ENCODE results near the gene ALG9. TPM values are rescaled to one million over a fixed set of nuclear protein-coding genes. Genes with fewer than 3 reads are reported as not detected.

The ALG9 gene
- total and polyA plus RNA-seq, 7 experiments from 2014 or later = 14.1 to 30.2 (median 27.8) TPM

DNA sequence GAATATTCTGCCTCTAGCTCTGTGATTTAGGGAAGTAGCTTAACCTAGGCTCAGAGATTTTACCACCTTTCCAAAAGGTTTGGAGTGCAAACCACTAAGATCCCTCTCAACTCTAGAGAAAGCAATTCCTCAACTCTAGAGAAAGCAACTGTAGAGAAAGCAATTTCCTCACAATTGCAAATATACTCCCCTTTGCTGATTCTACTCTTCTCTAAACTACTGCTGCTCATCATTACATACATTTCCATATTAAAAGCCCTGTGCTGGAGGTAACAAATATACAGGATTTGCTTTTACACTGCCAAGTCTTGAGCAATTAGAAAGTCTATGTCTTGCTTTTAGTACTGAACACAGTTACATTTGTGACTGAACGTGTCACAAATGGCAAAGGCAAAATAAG, 48.2 kb downstream of the ALG9 start:
- Histone ChIP-seq H3K9me3 (ENCODE audit: control insufficient read depth in 2 of 3, low read length in 3 of 3) (no peaks in the 10 kb centered on the region), H3K27ac (ENCODE audit: low read depth, low read length) (no peak overlapping the region), H3K36me3 (ENCODE audit: control insufficient read depth in 2 of 3, insufficient read depth in 3 of 3, low read length in 3 of 3) (peaks cover 0 to 10% (median 0%) of the 10 kb centered on the region in 3 experiments), H3K27me3 (ENCODE audit: control insufficient read depth in 2 of 2, insufficient read depth in 2 of 2, low read length in 2 of 2) (no peaks in the 10 kb centered on the region), H3K4me1 (ENCODE audit: control insufficient read depth in 2 of 2, insufficient read depth in 2 of 2, low read length in 2 of 2) (no peaks in the 10 kb centered on the region), H3K4me3 (ENCODE audit: low read length) (no peak overlapping the region)
- no peak overlapping the region for H3K27ac Mint-ChIP-seq
- POLR2A ChIA-PET = interaction anchor here (0.5 kb wide), 1 partner anchor 13 kb away, joined by 3 read pairs; no protein-coding TSS in a partner anchor
- DNase-seq = no peak
- no peaks in the 10 kb centered on the region for H3K27me3 Mint-ChIP-seq
- peaks cover 0 to 13% (median 0%) of the 10 kb centered on the region in 7 donors for H3K4me1 Mint-ChIP-seq
- H3K9me3 Mint-ChIP-seq = no peaks in the 10 kb centered on the region
- intact Hi-C loops (cut with micrococcal nuclease) = no loop called here
- peaks cover 7 to 41% (median 25%) of the 10 kb centered on the region in 5 donors for H3K36me3 Mint-ChIP-seq
- no peak overlapping the region for H3K4me3 Mint-ChIP-seq
- no peak for ATAC-seq
- CTCF ChIA-PET = interaction anchor here (0.6 kb wide), 1 partner anchor 339 kb away, joined by 3 read pairs; no protein-coding TSS in a partner anchor

GRCh38 chr11:111819829-111820237, 51.5 kb downstream of the ALG9 start:
- Mint-ChIP-seq H3K4me1 (peaks cover 0 to 6% (median 0%) of the 10 kb centered on the region in 7 donors), H3K9me3 (no peaks in the 10 kb centered on the region), H3K4me3 (no peak overlapping the region), H3K27me3 (no peaks in the 10 kb centered on the region), H3K27ac (no peak overlapping the region), H3K36me3 (peaks cover 9 to 44% (median 22%) of the 10 kb centered on the region in 5 donors)
- CTCF ChIA-PET = no interaction called here
- no peaks in the 10 kb centered on the region for H3K4me1 ChIP-seq (ENCODE audit: control insufficient read depth in 2 of 2, insufficient read depth in 2 of 2, low read length in 2 of 2)
- H3K27me3 ChIP-seq (ENCODE audit: control insufficient read depth in 2 of 2, insufficient read depth in 2 of 2, low read length in 2 of 2) = no peaks in the 10 kb centered on the region
- POLR2A ChIA-PET = no interaction called here
- DNase-seq (no peak), ATAC-seq (no peak)
- H3K27ac ChIP-seq (ENCODE audit: low read depth, low read length) = no peak overlapping the region
- intact Hi-C loops (cut with micrococcal nuclease) = no loop called here
- H3K9me3 ChIP-seq (ENCODE audit: control insufficient read depth in 2 of 3, low read length in 3 of 3) = no peaks in the 10 kb centered on the region
- peaks cover 0 to 10% (median 0%) of the 10 kb centered on the region in 3 experiments for H3K36me3 ChIP-seq (ENCODE audit: control insufficient read depth in 2 of 3, insufficient read depth in 3 of 3, low read length in 3 of 3)
- H3K4me3 ChIP-seq (ENCODE audit: low read length) = no peak overlapping the region

DNA sequence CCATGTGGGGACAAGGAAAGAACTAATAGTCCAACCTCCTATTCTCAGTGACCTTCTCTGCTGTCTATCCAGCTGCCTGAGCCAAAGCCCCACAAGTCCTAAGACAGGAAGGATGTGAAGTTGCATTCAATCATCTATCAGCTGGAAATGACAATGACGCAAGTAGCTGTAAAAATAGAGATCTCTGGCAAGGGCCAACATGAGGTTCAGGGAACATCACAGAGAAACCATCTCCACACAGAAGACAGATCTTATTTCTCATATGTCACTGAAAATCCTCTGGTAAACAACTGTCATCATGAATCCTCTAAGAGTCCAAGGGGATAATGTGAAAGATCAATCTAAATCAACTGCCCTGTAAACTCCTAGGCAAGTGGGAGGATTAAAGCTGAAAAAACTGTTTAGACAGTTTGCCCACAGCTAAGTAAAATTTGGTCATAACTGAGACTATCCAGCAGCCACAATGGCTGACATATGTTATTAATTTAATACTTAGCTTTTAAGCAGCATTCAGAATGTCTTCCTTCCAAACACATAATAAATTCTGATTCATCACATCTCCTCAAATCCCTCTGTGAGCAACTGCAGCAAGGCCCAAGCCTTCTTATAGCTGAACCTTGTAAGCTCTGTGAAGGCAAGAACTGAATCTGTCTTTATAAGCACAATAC, 52.1 kb downstream of the ALG9 start:
- H3K4me3 ChIP-seq (ENCODE audit: low read length) = no peak overlapping the region
- DNase-seq (no peak), ATAC-seq (no peak)
- H3K4me1 Mint-ChIP-seq = peaks cover 0 to 6% (median 0%) of the 10 kb centered on the region in 7 donors
- no peaks in the 10 kb centered on the region for H3K4me1 ChIP-seq (ENCODE audit: control insufficient read depth in 2 of 2, insufficient read depth in 2 of 2, low read length in 2 of 2)
- no peaks in the 10 kb centered on the region for H3K27me3 ChIP-seq (ENCODE audit: control insufficient read depth in 2 of 2, insufficient read depth in 2 of 2, low read length in 2 of 2)
- H3K36me3 ChIP-seq (ENCODE audit: control insufficient read depth in 2 of 3, insufficient read depth in 3 of 3, low read length in 3 of 3) = peaks cover 0 to 10% (median 0%) of the 10 kb centered on the region in 3 experiments
- H3K27me3 Mint-ChIP-seq = no peaks in the 10 kb centered on the region
- ChIA-PET POLR2A (no interaction called here), CTCF (no interaction called here)
- intact Hi-C loops (cut with micrococcal nuclease) = no loop called here
- H3K27ac ChIP-seq (ENCODE audit: low read depth, low read length) = no peak overlapping the region
- no peaks in the 10 kb centered on the region for H3K9me3 Mint-ChIP-seq
- peaks cover 9 to 44% (median 26%) of the 10 kb centered on the region in 5 donors for H3K36me3 Mint-ChIP-seq
- no peak overlapping the region for H3K4me3 Mint-ChIP-seq
- peak overlapping the region in 2 of 9 donors; percentile 0 to 42 for H3K27ac Mint-ChIP-seq
- no peaks in the 10 kb centered on the region for H3K9me3 ChIP-seq (ENCODE audit: control insufficient read depth in 2 of 3, low read length in 3 of 3)

- DNase-seq (no peak), ATAC-seq (no peak)
- Mint-ChIP-seq H3K4me1 (peaks cover 0 to 6% (median 0%) of the 10 kb centered on the region in 7 donors), H3K36me3 (peaks cover 4 to 56% (median 20%) of the 10 kb centered on the region in 5 donors), H3K27me3 (no peaks in the 10 kb centered on the region), H3K4me3 (no peak overlapping the region), H3K9me3 (no peaks in the 10 kb centered on the region), H3K27ac (no peak overlapping the region)
- H3K4me3 ChIP-seq (ENCODE audit: low read length) = no peak overlapping the region
- intact Hi-C loops (cut with micrococcal nuclease) = no loop called here
- H3K36me3 ChIP-seq (ENCODE audit: control insufficient read depth in 2 of 3, insufficient read depth in 3 of 3, low read length in 3 of 3) = peaks cover 0 to 10% (median 0%) of the 10 kb centered on the region in 3 experiments
- POLR2A ChIA-PET = no interaction called here
- H3K27me3 ChIP-seq (ENCODE audit: control insufficient read depth in 2 of 2, insufficient read depth in 2 of 2, low read length in 2 of 2) = no peaks in the 10 kb centered on the region
- CTCF ChIA-PET = no interaction called here
- H3K9me3 ChIP-seq (ENCODE audit: control insufficient read depth in 2 of 3, low read length in 3 of 3) = no peaks in the 10 kb centered on the region
- no peak overlapping the region for H3K27ac ChIP-seq (ENCODE audit: low read depth, low read length)
- H3K4me1 ChIP-seq (ENCODE audit: control insufficient read depth in 2 of 2, insufficient read depth in 2 of 2, low read length in 2 of 2) = no peaks in the 10 kb centered on the region
Measured at GRCh38 chr11:111815489-111815888, 55.9 kb downstream of the ALG9 start.

- POLR2A ChIA-PET = no interaction called here
- Mint-ChIP-seq H3K27me3 (no peaks in the 10 kb centered on the region), H3K4me3 (no peak overlapping the region), H3K36me3 (peaks cover 4 to 54% (median 21%) of the 10 kb centered on the region in 5 donors), H3K4me1 (peaks cover 0 to 3% (median 0%) of the 10 kb centered on the region in 7 donors), H3K9me3 (no peaks in the 10 kb centered on the region), H3K27ac (no peak overlapping the region)
- H3K4me3 ChIP-seq (ENCODE audit: low read length) = no peak overlapping the region
- no peak overlapping the region for H3K27ac ChIP-seq (ENCODE audit: low read depth, low read length)
- CTCF ChIA-PET = no interaction called here
- H3K9me3 ChIP-seq (ENCODE audit: control insufficient read depth in 2 of 3, low read length in 3 of 3) = no peaks in the 10 kb centered on the region
- ATAC-seq (no peak), DNase-seq (no peak)
- H3K36me3 ChIP-seq (ENCODE audit: control insufficient read depth in 2 of 3, insufficient read depth in 3 of 3, low read length in 3 of 3) = peaks cover 0 to 10% (median 0%) of the 10 kb centered on the region in 3 experiments
- intact Hi-C loops (cut with micrococcal nuclease) = no loop called here
- H3K4me1 ChIP-seq (ENCODE audit: control insufficient read depth in 2 of 2, insufficient read depth in 2 of 2, low read length in 2 of 2) = no peaks in the 10 kb centered on the region
- H3K27me3 ChIP-seq (ENCODE audit: control insufficient read depth in 2 of 2, insufficient read depth in 2 of 2, low read length in 2 of 2) = no peaks in the 10 kb centered on the region
Measured at GRCh38 chr11:111814557-111815320, 56.6 kb downstream of the ALG9 start.

GRCh38 chr11:111814106-111814505, 57.3 kb downstream of the ALG9 start:
- Histone ChIP-seq H3K9me3 (ENCODE audit: control insufficient read depth in 2 of 3, low read length in 3 of 3) (no peaks in the 10 kb centered on the region), H3K27me3 (ENCODE audit: control insufficient read depth in 2 of 2, insufficient read depth in 2 of 2, low read length in 2 of 2) (no peaks in the 10 kb centered on the region), H3K27ac (ENCODE audit: low read depth, low read length) (no peak overlapping the region), H3K4me3 (ENCODE audit: low read length) (no peak overlapping the region), H3K4me1 (ENCODE audit: control insufficient read depth in 2 of 2, insufficient read depth in 2 of 2, low read length in 2 of 2) (no peaks in the 10 kb centered on the region), H3K36me3 (ENCODE audit: control insufficient read depth in 2 of 3, insufficient read depth in 3 of 3, low read length in 3 of 3) (peaks cover 0 to 12% (median 0%) of the 10 kb centered on the region in 3 experiments)
- H3K27ac Mint-ChIP-seq = no peak overlapping the region
- peaks cover 0 to 3% (median 0%) of the 10 kb centered on the region in 7 donors for H3K4me1 Mint-ChIP-seq
- H3K36me3 Mint-ChIP-seq = peaks cover 4 to 49% (median 20%) of the 10 kb centered on the region in 5 donors
- DNase-seq (no peak), ATAC-seq (no peak)
- no peaks in the 10 kb centered on the region for H3K27me3 Mint-ChIP-seq
- ChIA-PET POLR2A (no interaction called here), CTCF (no interaction called here)
- intact Hi-C loops (cut with micrococcal nuclease) = no loop called here
- no peak overlapping the region for H3K4me3 Mint-ChIP-seq
- H3K9me3 Mint-ChIP-seq = no peaks in the 10 kb centered on the region

Data from naive thymus-derived CD4-positive, alpha-beta T cell (primary cell).